ENCODE data around the gene ALOX15. TPM values are rescaled to one million over a fixed set of nuclear protein-coding genes. Genes with fewer than 3 reads are reported as not detected.

The ALOX15 gene
- total and polyA plus RNA-seq, 9 of the 15 experiments (the other 6 are each of a cell fraction or from before 2014, with no cell fraction given) = not detected

DNA sequence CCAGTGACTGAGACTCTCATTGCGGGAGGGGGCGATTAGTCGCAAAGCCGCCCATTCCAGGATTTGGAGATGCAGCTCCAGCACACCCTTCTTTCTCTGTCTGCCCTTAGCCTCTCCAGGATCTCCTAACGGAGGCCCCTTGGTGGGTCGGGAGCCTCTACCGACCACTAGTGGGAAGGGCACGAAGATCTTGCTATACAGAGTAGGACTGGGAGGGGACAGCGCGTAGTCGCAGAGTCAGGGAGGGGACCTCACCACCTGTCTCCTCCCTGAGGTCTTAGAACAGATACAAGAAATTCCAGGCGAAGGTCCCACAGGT lies 57.7 kb downstream of the ALOX15 start:
- H3K4me1 ChIP-seq (replicated peaks in 1 of 2; ENCODE audit: control insufficient read depth in 2 of 2, insufficient read depth in 2 of 2, low read length in 2 of 2) = peaks cover 6 to 25% of the 10 kb centered on the region in 2 experiments; a peak in 4 of 5 replicates
- DNase-seq (ENCODE audit: extremely low read depth in 1 of 4, low spot score in 3 of 4) (peak in 3 of 4 experiments; percentile 28 to 49 (median 47)), ATAC-seq (peak; percentile 79), FAIRE-seq (no peak)
- TF ChIP-seq DACH1 (IDR thresholded peaks at IDR 0.05; ENCODE audit: partially characterized antibody) (no peak), CTCF (IDR thresholded peaks at IDR 0.05 in 2 of 3, conservative IDR thresholded peaks at IDR 0.05 in 1 of 3; ENCODE audit: insufficient read depth in 2 of 3, low read depth in 1 of 3, low read length in 3 of 3) (peak in 2 of 3 experiments; percentile 18 to 32; a peak in 1 of 6 replicates)
- no peak overlapping the region for H3K9ac ChIP-seq (ENCODE audit: insufficient read depth in 1 of 2, low read depth in 2 of 2, low read length in 2 of 2)
- H3K79me2 ChIP-seq (ENCODE audit: control insufficient read depth, insufficient read depth, low read length) = no peaks in the 10 kb centered on the region
- in situ Hi-C loops (cut with MboI) = no loop called here
- intact Hi-C loops (cut with micrococcal nuclease) = no loop called here
- WGBS (ENCODE audit: insufficient coverage, low coverage, missing lambda C conversion rate) = 40% methylated on average over 2 of the region's 12 CpGs
- no peak overlapping the region for H3K4me2 ChIP-seq (ENCODE audit: insufficient read depth, low read length)
- peaks cover 6 to 79% of the 10 kb centered on the region in 2 experiments; a peak in 4 of 5 replicates for H3K27me3 ChIP-seq (ENCODE audit: control insufficient read depth in 2 of 2, insufficient read depth in 2 of 2, low read length in 2 of 2)
- ChIA-PET POLR2A (interaction anchor here (0.6 kb wide), 1 partner anchor 116 kb away, joined by 3 read pairs; no protein-coding TSS in a partner anchor), CTCF (ENCODE audit: low intra/inter-chr PET ratio) (no interaction called here)
- BruUV-seq (replicated peaks) = no TSS peak
- H4K20me1 ChIP-seq (replicated peaks; ENCODE audit: control insufficient read depth, insufficient read depth, low read length) = peaks cover 3% of the 10 kb centered on the region; the same call in 1 of the 2 replicates
- H3K4me3 ChIP-seq = no peak overlapping the region
- H3K9me3 ChIP-seq (replicated peaks; ENCODE audit: control insufficient read depth, insufficient read depth, low read depth, low read length) = no peaks in the 10 kb centered on the region
- H2AFZ ChIP-seq (ENCODE audit: low read depth, low read length) = no peak overlapping the region
- no peak overlapping the region for H3K27ac ChIP-seq (ENCODE audit: extremely low read depth, low read depth, low read length)
- no peaks in the 10 kb centered on the region for H3K9me1 ChIP-seq (ENCODE audit: control insufficient read depth, insufficient read depth, low read length)
- H3K36me3 ChIP-seq (ENCODE audit: control insufficient read depth, insufficient read depth, low read length) = no peaks in the 10 kb centered on the region

GRCh38 chr17:4583206-4583605 lies 58.3 kb downstream of the ALOX15 start:
- CTCF ChIA-PET (ENCODE audit: low intra/inter-chr PET ratio) = no interaction called here
- H3K79me2 ChIP-seq (ENCODE audit: control insufficient read depth, insufficient read depth, low read length) = no peaks in the 10 kb centered on the region
- POLR2A ChIA-PET = interaction anchor here (0.6 kb wide), 1 partner anchor 116 kb away, joined by 3 read pairs; no protein-coding TSS in a partner anchor
- in situ Hi-C loops (cut with MboI) (no loop called here), intact Hi-C loops (cut with micrococcal nuclease) (no loop called here)
- no peaks in the 10 kb centered on the region for H3K9me1 ChIP-seq (ENCODE audit: control insufficient read depth, insufficient read depth, low read length)
- no peak for TF ChIP-seq CBX1 (IDR thresholded peaks at IDR 0.05; ENCODE audit: low read depth)
- TF ChIP-seq FOXM1 (IDR thresholded peaks at IDR 0.05; ENCODE audit: low read depth) = no peak
- no peak for TF ChIP-seq FOXM1 (CRISPR knock-in tag; IDR thresholded peaks at IDR 0.05; ENCODE audit: low read depth)
- no peak for TF ChIP-seq TBP (optimal IDR thresholded peaks at IDR 0.05; ENCODE audit: low read depth, low read length)
- no peak for TF ChIP-seq ZBTB2 (IDR thresholded peaks at IDR 0.05)
- TF ChIP-seq MTF1 (CRISPR knock-in tag; IDR thresholded peaks at IDR 0.05; ENCODE audit: borderline replicate concordance) = no peak
- no peak for TF ChIP-seq ZC3H4 (CRISPR knock-in tag; IDR thresholded peaks at IDR 0.05; ENCODE audit: borderline replicate concordance)
- no peak overlapping the region for H3K4me3 ChIP-seq
- H3K27me3 ChIP-seq (ENCODE audit: control insufficient read depth in 2 of 2, insufficient read depth in 2 of 2, low read length in 2 of 2) = peaks cover 6 to 73% of the 10 kb centered on the region in 2 experiments; a peak in 4 of 5 replicates
- H3K9me3 ChIP-seq (replicated peaks; ENCODE audit: control insufficient read depth, insufficient read depth, low read depth, low read length) = no peaks in the 10 kb centered on the region
- no peak overlapping the region for H3K27ac ChIP-seq (ENCODE audit: extremely low read depth, low read depth, low read length)
- H3K36me3 ChIP-seq (ENCODE audit: control insufficient read depth, insufficient read depth, low read length) = no peaks in the 10 kb centered on the region
- no peak for FAIRE-seq
- 0% methylated on average over 2 of the region's 3 CpGs for WGBS (ENCODE audit: insufficient coverage, low coverage, missing lambda C conversion rate)
- no peak for ATAC-seq
- H4K20me1 ChIP-seq (replicated peaks; ENCODE audit: control insufficient read depth, insufficient read depth, low read length) = peaks cover 3% of the 10 kb centered on the region; the same call in 1 of the 2 replicates
- no peak for DNase-seq (ENCODE audit: extremely low read depth in 1 of 4, low spot score in 3 of 4)
- H3K4me2 ChIP-seq (ENCODE audit: insufficient read depth, low read length) = no peak overlapping the region
- H3K9ac ChIP-seq (ENCODE audit: insufficient read depth in 1 of 2, low read depth in 2 of 2, low read length in 2 of 2) = no peak overlapping the region
- no peak overlapping the region for H2AFZ ChIP-seq (ENCODE audit: low read depth, low read length)
- no TSS peak for BruUV-seq (replicated peaks)
- H3K4me1 ChIP-seq (replicated peaks in 1 of 2; ENCODE audit: control insufficient read depth in 2 of 2, insufficient read depth in 2 of 2, low read length in 2 of 2) = peaks cover 6 to 22% of the 10 kb centered on the region in 2 experiments; a peak in 4 of 5 replicates

Measured in K562 (cell line).